ENCODE measurements around the gene CBX5. TPM values are rescaled to one million over a fixed set of nuclear protein-coding genes. Genes with fewer than 3 reads are reported as not detected.

Gene CBX5
- total and polyA plus RNA-seq, 2 of the 8 experiments (the other 6 are each of a cell fraction or from before 2014, with no cell fraction given): 62.4 to 231 TPM

DNA sequence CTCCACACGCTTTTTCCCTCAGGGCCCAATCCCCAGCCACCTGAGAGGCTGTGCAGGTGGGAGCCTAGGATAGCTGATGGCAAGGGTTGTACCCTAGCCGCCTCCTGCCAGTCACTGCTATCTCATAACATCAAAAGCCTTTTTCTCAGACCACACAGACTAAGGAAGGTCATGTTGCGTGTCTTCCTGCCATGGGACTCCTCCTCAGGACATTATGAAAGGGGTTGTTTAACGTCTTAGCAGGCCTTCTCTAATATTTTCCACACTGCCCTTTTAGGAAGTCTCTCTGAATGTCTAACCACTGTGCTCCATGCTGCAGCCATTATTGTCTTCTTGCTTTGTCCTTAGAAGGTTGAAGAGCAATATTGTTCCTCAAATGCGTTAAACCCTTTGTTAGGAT lies 83.5 kb downstream of the CBX5 start:
- Histone ChIP-seq H3K4me2 (ENCODE audit: insufficient read depth in 1 of 2, low read depth in 2 of 2, low read length in 2 of 2) (no peak overlapping the region), H3K4ac (replicated peaks; ENCODE audit: insufficient read length, low read depth, low read length) (no peak overlapping the region), H3K4me3 (ENCODE audit: extremely low read depth in 1 of 4, insufficient read depth in 2 of 4, low read depth in 3 of 4, low read length in 4 of 4) (no peak overlapping the region), H3K18ac (ENCODE audit: extremely low read depth, low read length) (no peak overlapping the region), H3K36me3 (ENCODE audit: control insufficient read depth in 2 of 4, insufficient read depth in 4 of 4, low read length in 3 of 4) (no peaks in the 10 kb centered on the region), H4K20me1 (replicated peaks in 1 of 2; ENCODE audit: control insufficient read depth in 1 of 2, insufficient read depth in 2 of 2, low read length in 2 of 2) (peaks cover 0 to 2% of the 10 kb centered on the region in 2 experiments), H2BK120ac (replicated peaks; ENCODE audit: low read depth, low read length) (no peak overlapping the region), H3K23me2 (ENCODE audit: low read depth, low read length) (no peaks in the 10 kb centered on the region), H3K79me1 (ENCODE audit: low read depth, low read length) (no peaks in the 10 kb centered on the region), H3K9me3 (ENCODE audit: insufficient read depth in 2 of 2, low read depth in 1 of 2, low read length in 1 of 2) (no peaks in the 10 kb centered on the region), H2BK15ac (ENCODE audit: low read length) (no peak overlapping the region), H2AK5ac (ENCODE audit: low read depth, low read length) (no peak overlapping the region), H2BK12ac (ENCODE audit: low read depth, low read length) (no peak overlapping the region), H4K5ac (ENCODE audit: insufficient read length, low read depth, low read length) (no peak overlapping the region), H3K9ac (replicated peaks in 1 of 4; ENCODE audit: extremely low read depth in 1 of 4, low read depth in 3 of 4, low read length in 3 of 4) (no peak overlapping the region), H3K79me2 (ENCODE audit: control insufficient read depth in 1 of 2, insufficient read depth in 2 of 2, low read length in 2 of 2) (no peaks in the 10 kb centered on the region), H3K4me1 (replicated peaks in 1 of 4; ENCODE audit: control insufficient read depth in 3 of 4, insufficient read depth in 4 of 4, low read length in 3 of 4) (peaks cover 0 to 5% (median 0%) of the 10 kb centered on the region in 4 experiments; a peak in 3 of 7 replicates), H2AFZ (ENCODE audit: low read length) (no peak overlapping the region), H4K91ac (replicated peaks; ENCODE audit: insufficient read length, low read length) (no peak overlapping the region), H3K56ac (replicated peaks; ENCODE audit: insufficient read length, low read depth, low read length) (no peak overlapping the region), H3K23ac (ENCODE audit: insufficient read length) (no peak overlapping the region), H3K27me3 (replicated peaks in 1 of 4; ENCODE audit: control insufficient read depth in 3 of 4, extremely low read depth in 1 of 4, insufficient read depth in 3 of 4, low read length in 3 of 4) (peaks cover 4 to 67% (median 40%) of the 10 kb centered on the region in 4 experiments), H2BK20ac (ENCODE audit: low read length) (no peak overlapping the region), H4K8ac (ENCODE audit: extremely low read depth, insufficient read depth, low read length) (no peak overlapping the region), H3K14ac (ENCODE audit: insufficient read length) (no peak overlapping the region), H3K27ac (ENCODE audit: low read depth, low read length) (no peak overlapping the region), H2BK5ac (ENCODE audit: low read depth, low read length) (no peak overlapping the region)
- no peak for FAIRE-seq
- ChIA-PET CTCF (ENCODE audit: partially characterized antibody) (interaction anchor here (1.1 to 20.1 kb wide), 11 partner anchors 12 to 208 kb away, joined by 3 to 339 read pairs (median 16); partner anchors contain the start of genes HOXC5 and HOXC6), POLR2A (ENCODE audit: partially characterized antibody) (interaction anchor here (0.6 to 1.3 kb wide), 2 partner anchors 12 to 137 kb away, joined by 3 to 5 read pairs; no protein-coding TSS in a partner anchor)
- no peak for DNase-seq (ENCODE audit: low read depth in 1 of 2, low spot score in 2 of 2)
- 77% methylated on average over 5 of the region's 5 CpGs; no CpG with 5 or more reads in 1 of the 2 experiments for WGBS, 2 experiments (ENCODE audit: extremely low coverage in 1 of 2, insufficient coverage in 1 of 2, insufficient read length in 1 of 2, insufficient replicate concordance in 2 of 2, low coverage in 1 of 2, low lambda C conversion rate in 2 of 2, missing lambda C conversion rate in 1 of 2)
- TF ChIP-seq CREB1 (IDR thresholded peaks at IDR 0.05): no peak
- TF ChIP-seq NRF1 (IDR thresholded peaks at IDR 0.05; ENCODE audit: low read depth, low read length): no peak
